Natural killer cell (primary cell): ENCODE measurements around the gene ACTL6A. TPM values are rescaled to one million over a fixed set of nuclear protein-coding genes. Genes with fewer than 3 reads are reported as not detected.

Source experiments
- ATAC-seq, 3 donors: fragments of 150-1000 bp in 2 of 3; fragments of 200-7000 bp in 1 of 3; cut with Tn5 transposase; 1 replicate in 1 of 3; 2 replicates in 2 of 3; pipeline ENCODE4 v1.10.0; 2021; ENCODE audit warnings: mild to moderate bottlenecking in 2 of 3, moderate library complexity in 2 of 3
- DNase-seq, 2 donors: peaks; one replicate each; pipeline versions ENCODE4 v3.0.0 to v3.0.0-alpha.2; 2013 to 2021; ENCODE audit warnings: mixed read lengths in 1 of 2
- H3K27ac ChIP-seq: one replicate; pipeline ENCODE4 v1.5.1; 2013; ENCODE audit warnings: mild to moderate bottlenecking, low read length
- H3K27me3 ChIP-seq: one replicate; pipeline ENCODE4 v1.6.1; 2013; ENCODE audit warnings: low read length; ENCODE audit not compliant: control insufficient read depth, insufficient read depth
- H3K36me3 ChIP-seq: one replicate; pipeline ENCODE4 v1.6.1; 2013; ENCODE audit warnings: low read length; ENCODE audit not compliant: control insufficient read depth, insufficient read depth
- H3K4me1 ChIP-seq: one replicate; pipeline ENCODE4 v1.6.1; 2013; ENCODE audit warnings: low read length; ENCODE audit not compliant: control insufficient read depth, insufficient read depth
- H3K4me3 ChIP-seq: one replicate; pipeline ENCODE4 v1.5.1; 2013; ENCODE audit warnings: low read length
- H3K9me3 ChIP-seq: one replicate; pipeline ENCODE4 v1.6.1; 2013; ENCODE audit warnings: low read length; ENCODE audit not compliant: control insufficient read depth, insufficient read depth
- H3K27ac Mint-ChIP-seq, 2 donors: one replicate each; pipeline ENCODE4 v1.8.0; 2022; ENCODE audit warnings: mild to moderate bottlenecking in 2 of 2, mixed read lengths in 2 of 2, moderate library complexity in 1 of 2
- H3K27me3 Mint-ChIP-seq, 2 donors: one replicate each; pipeline ENCODE4 v1.8.0; 2022; ENCODE audit warnings: low read depth in 2 of 2, mixed read lengths in 2 of 2
- H3K36me3 Mint-ChIP-seq: one replicate; pipeline ENCODE4 v1.8.0; 2022; ENCODE audit warnings: mixed read lengths
- H3K4me1 Mint-ChIP-seq, 2 donors: one replicate each; pipeline ENCODE4 v1.8.0; 2022; ENCODE audit warnings: mixed read lengths in 2 of 2
- H3K4me3 Mint-ChIP-seq: one replicate; pipeline ENCODE4 v1.8.0; 2022; ENCODE audit warnings: mild to moderate bottlenecking, moderate library complexity, mixed read lengths
- H3K9me3 Mint-ChIP-seq, 2 donors: one replicate each; pipeline ENCODE4 v1.8.0; 2022; ENCODE audit warnings: mixed read lengths in 2 of 2
- CTCF ChIP-seq: fragments of 200-600 bp; IDR thresholded peaks from one replicate; pipeline ENCODE4 v1.8.0; 2022; ENCODE audit warnings: antibody characterized with exemption
- WGBS: methylation state at CpG from one replicate; pipeline ENCODE4 v1.1.7; 2013; ENCODE audit warnings: missing lambda C conversion rate; ENCODE audit not compliant: insufficient coverage; 5-methylcytosine and 5-hydroxymethylcytosine counted together
- intact Hi-C: fragments of 100-400 bp; cut with micrococcal nuclease; formaldehyde crosslinking; loops from one replicate; pipeline ENCODE4 v1.14.2; 2022
- total RNA-seq, 4 donors: library from RNA; stranded (reverse); fragments of 120-200 nt in 1 of 4; gene quantifications; one replicate each; pipeline versions ENCODE4 v1.2.3 to v1.2.4, GENCODE V29; 2013 to 2022

Gene ACTL6A
- total RNA-seq, 3 donors from 2014 or later (not counting 1 experiment from before 2014, with no cell fraction given), result 23.1 to 29.9 (median 24.1) TPM

- Mint-ChIP-seq H3K4me3 (no peak overlapping the region), H3K36me3 (no peaks in the 10 kb centered on the region), H3K9me3 (no peaks in the 10 kb centered on the region), H3K27me3 (peaks cover 6 to 16% of the 10 kb centered on the region in 2 donors), H3K4me1 (peaks cover 11 to 17% of the 10 kb centered on the region in 2 donors), H3K27ac (no peak overlapping the region)
- Histone ChIP-seq H3K27ac (no peak overlapping the region), H3K4me3 (no peak overlapping the region), H3K9me3 (no peaks in the 10 kb centered on the region), H3K27me3 (no peaks in the 10 kb centered on the region), H3K4me1 (peaks cover 5% of the 10 kb centered on the region), H3K36me3 (no peaks in the 10 kb centered on the region)
- WGBS, result 0% methylated on average over 2 of the region's 3 CpGs
- intact Hi-C loops, result no loop called here
- ATAC-seq (no peak), DNase-seq (peak in 1 of 2 donors; percentile 64)
- TF ChIP-seq CTCF, result peak; percentile 41
Measured at GRCh38 chr3:179558742-179559364, 3.9 kb upstream of the ACTL6A start.

GRCh38 chr3:179560791-179561190 is 1.9 kb upstream of the ACTL6A start:
- ATAC-seq, result no peak
- Mint-ChIP-seq H3K4me1 (peaks cover 22 to 27% of the 10 kb centered on the region in 2 donors), H3K9me3 (no peaks in the 10 kb centered on the region), H3K4me3 (no peak overlapping the region), H3K27ac (no peak overlapping the region), H3K36me3 (no peaks in the 10 kb centered on the region), H3K27me3 (peaks cover 6 to 13% of the 10 kb centered on the region in 2 donors)
- no peaks in the 10 kb centered on the region for H3K36me3 ChIP-seq
- H3K27me3 ChIP-seq, result no peaks in the 10 kb centered on the region
- TF ChIP-seq CTCF, result no peak
- DNase-seq, result no peak
- 100% methylated on average over 1 of the region's 1 CpG for WGBS
- H3K4me3 ChIP-seq, result no peak overlapping the region
- H3K4me1 ChIP-seq, result peaks cover 7% of the 10 kb centered on the region
- intact Hi-C loops, result no loop called here
- no peak overlapping the region for H3K27ac ChIP-seq
- H3K9me3 ChIP-seq, result no peaks in the 10 kb centered on the region

GRCh38 chr3:179563271-179563783 is 601 bp downstream of the ACTL6A start:
- H3K9me3 ChIP-seq, result no peaks in the 10 kb centered on the region
- ATAC-seq, result peak; percentile 29 to 44 (median 32)
- intact Hi-C loops, result loop anchor here (2.0 kb wide), 1 partner anchor 549 kb away; no protein-coding TSS in a partner anchor
- no peaks in the 10 kb centered on the region for H3K36me3 Mint-ChIP-seq
- H3K4me1 Mint-ChIP-seq, result peaks cover 24 to 32% of the 10 kb centered on the region in 2 donors
- H3K36me3 ChIP-seq, result no peaks in the 10 kb centered on the region
- H3K27me3 Mint-ChIP-seq, result peaks cover 0 to 3% of the 10 kb centered on the region in 2 donors
- H3K27ac ChIP-seq, result peak overlapping the region; percentile 40
- peak; percentile 39 to 80 for DNase-seq
- H3K4me1 ChIP-seq, result peaks cover 7% of the 10 kb centered on the region
- no peaks in the 10 kb centered on the region for H3K9me3 Mint-ChIP-seq
- WGBS, result under 1% methylated on average over 40 of the region's 40 CpGs
- H3K27ac Mint-ChIP-seq, result peak overlapping the region; percentile 85 to 90
- TF ChIP-seq CTCF, result no peak
- peak overlapping the region; percentile 92 for H3K4me3 Mint-ChIP-seq
- no peaks in the 10 kb centered on the region for H3K27me3 ChIP-seq
- peak overlapping the region; percentile 84 for H3K4me3 ChIP-seq
